H9 (cell line): ENCODE results near the gene SYNE4. TPM values are rescaled to one million over a fixed set of nuclear protein-coding genes. Genes with fewer than 3 reads are reported as not detected.

Experiments used
- DNase-seq: peaks from one replicate; pipeline ENCODE4 v3.0.0-alpha.2; 2017
- H2AFZ ChIP-seq: one replicate; pipeline ENCODE4 v1.6.1; 2013; ENCODE audit warnings: mild to moderate bottlenecking, low read length, control low read depth, moderate library complexity
- H2AK5ac ChIP-seq: 2 replicates; pipeline ENCODE4 v1.6.1; 2013; ENCODE audit warnings: low read length, control low read depth, mixed read lengths; ENCODE audit not compliant: insufficient read length
- H2BK120ac ChIP-seq: one replicate; pipeline ENCODE4 v1.6.1; 2013; ENCODE audit warnings: low read depth, mild to moderate bottlenecking, low read length, control low read depth, inconsistent platforms; ENCODE audit not compliant: poor library complexity, severe bottlenecking
- H2BK12ac ChIP-seq: 2 replicates; pipeline ENCODE4 v1.6.1; 2013; ENCODE audit warnings: low read length, control low read depth, mixed read lengths, low read depth; ENCODE audit not compliant: insufficient read length
- H2BK15ac ChIP-seq: 2 replicates; pipeline ENCODE4 v1.6.1; 2013; ENCODE audit warnings: low read depth, low read length, control low read depth
- H2BK20ac ChIP-seq: one replicate; pipeline ENCODE4 v1.6.1; 2013; ENCODE audit warnings: low read depth, mild to moderate bottlenecking, low read length, control low read depth, inconsistent platforms; ENCODE audit not compliant: poor library complexity, severe bottlenecking
- H2BK5ac ChIP-seq: 2 replicates; pipeline ENCODE4 v1.6.1; 2013; ENCODE audit warnings: low read length, control low read depth, mixed read lengths; ENCODE audit not compliant: insufficient read length
- H3K14ac ChIP-seq: 2 replicates; pipeline ENCODE4 v1.6.1; 2013; ENCODE audit warnings: low read length, control low read depth; ENCODE audit not compliant: insufficient read depth
- H3K18ac ChIP-seq: 2 replicates; pipeline ENCODE4 v1.6.1; 2013; ENCODE audit warnings: low read depth, mild to moderate bottlenecking, mixed read lengths, low read length, control low read depth; ENCODE audit not compliant: insufficient read length
- H3K23ac ChIP-seq: 2 replicates; pipeline ENCODE4 v1.6.1; 2013; ENCODE audit warnings: low read length, control low read depth, mixed read lengths, low read depth; ENCODE audit not compliant: insufficient read length
- H3K23me2 ChIP-seq: 2 replicates; pipeline ENCODE4 v1.6.1; 2013; ENCODE audit warnings: low read depth, mild to moderate bottlenecking, mixed read lengths, low read length, control low read depth; ENCODE audit not compliant: insufficient read length, poor library complexity, severe bottlenecking
- H3K27ac ChIP-seq: 2 replicates; pipeline ENCODE4 v1.5.1; 2013; ENCODE audit warnings: low read length, control low read depth, mixed read lengths, low read depth; ENCODE audit not compliant: insufficient read length
- H3K27me3 ChIP-seq: 2 replicates; pipeline ENCODE4 v1.6.1; 2013; ENCODE audit warnings: low read length, control low read depth, inconsistent platforms; ENCODE audit not compliant: insufficient read depth
- H3K4ac ChIP-seq: 2 replicates; pipeline ENCODE4 v1.6.1; 2013; ENCODE audit warnings: low read depth, mild to moderate bottlenecking, control low read depth, inconsistent platforms, low read length, moderate library complexity
- H3K4me1 ChIP-seq: 2 replicates; pipeline ENCODE4 v1.6.1; 2013; ENCODE audit warnings: low read length, control low read depth, inconsistent platforms; ENCODE audit not compliant: insufficient read depth
- H3K4me2 ChIP-seq: 2 replicates; pipeline ENCODE4 v1.6.1; 2013; ENCODE audit warnings: low read length, control low read depth, mixed read lengths; ENCODE audit not compliant: insufficient read length, insufficient read depth
- H3K56ac ChIP-seq: 2 replicates; pipeline ENCODE4 v1.6.1; 2013; ENCODE audit warnings: low read depth, mild to moderate bottlenecking, mixed read lengths, low read length, control low read depth; ENCODE audit not compliant: insufficient read length
- H3K79me1 ChIP-seq: 2 replicates; pipeline ENCODE4 v1.6.1; 2013; ENCODE audit warnings: low read depth, mild to moderate bottlenecking, moderate library complexity, low read length, control low read depth, inconsistent platforms; ENCODE audit not compliant: insufficient read depth, poor library complexity, severe bottlenecking
- H3K79me2 ChIP-seq: 2 replicates; pipeline ENCODE4 v1.6.1; 2013; ENCODE audit warnings: low read length, control low read depth, inconsistent platforms; ENCODE audit not compliant: insufficient read depth
- H3K9ac ChIP-seq: 2 replicates; pipeline ENCODE4 v1.6.1; 2013; ENCODE audit warnings: low read length, control low read depth, mixed read lengths; ENCODE audit not compliant: insufficient read length; ENCODE audit errors: extremely low read depth
- H3K9me3 ChIP-seq: one replicate; pipeline ENCODE4 v1.6.1; 2013; ENCODE audit warnings: low read depth, low read length, inconsistent platforms; ENCODE audit not compliant: control insufficient read depth
- H3T11ph ChIP-seq: one replicate; pipeline ENCODE4 v1.6.1; 2013; ENCODE audit warnings: mild to moderate bottlenecking, low read length, control low read depth, inconsistent platforms
- H4K20me1 ChIP-seq: one replicate; pipeline ENCODE4 v1.6.1; 2013; ENCODE audit not compliant: control insufficient read depth, insufficient read length, insufficient read depth
- H4K5ac ChIP-seq: 2 replicates; pipeline ENCODE4 v1.6.1; 2013; ENCODE audit warnings: low read depth, mild to moderate bottlenecking, mixed read lengths, low read length, control low read depth; ENCODE audit not compliant: insufficient read length
- H4K8ac ChIP-seq: replicated peaks from 2 replicates; pipeline ENCODE4 v1.6.1; 2013; ENCODE audit warnings: low read length, control low read depth, mixed read lengths, low read depth; ENCODE audit not compliant: insufficient read length
- H4K91ac ChIP-seq: 2 replicates; pipeline ENCODE4 v1.6.1; 2013; ENCODE audit warnings: low read depth, mild to moderate bottlenecking, moderate library complexity, mixed read lengths, low read length, control low read depth; ENCODE audit not compliant: insufficient read length
- H3K27ac Mint-ChIP-seq, 3 experiments: 2 replicates in 2 of 3; 3 replicates in 1 of 3; pipeline ENCODE4 v1.8.0; 2020 to 2021; ENCODE audit warnings: mixed read lengths in 3 of 3, mild to moderate bottlenecking in 1 of 3, moderate library complexity in 1 of 3
- H3K27me3 Mint-ChIP-seq: 2 replicates; pipeline ENCODE4 v1.8.0; 2021; ENCODE audit warnings: low read depth, mild to moderate bottlenecking, moderate library complexity, mixed read lengths
- H3K36me3 Mint-ChIP-seq, 3 experiments: 2 replicates in 2 of 3; 3 replicates in 1 of 3; pipeline ENCODE4 v1.8.0; 2020 to 2021; ENCODE audit warnings: low read depth in 3 of 3, mixed read lengths in 3 of 3; ENCODE audit not compliant: insufficient read depth in 1 of 3
- H3K4me1 Mint-ChIP-seq, 2 experiments: 2 replicates each; pipeline ENCODE4 v1.8.0; 2020; ENCODE audit warnings: mixed read lengths in 2 of 2
- H3K4me3 Mint-ChIP-seq, 2 experiments: 2 replicates in 1 of 2; 3 replicates in 1 of 2; pipeline ENCODE4 v1.8.0; 2020 to 2021; ENCODE audit warnings: mild to moderate bottlenecking in 2 of 2, mixed read lengths in 2 of 2, moderate library complexity in 1 of 2
- H3K9me3 Mint-ChIP-seq, 2 experiments: 2 replicates in 1 of 2; 3 replicates in 1 of 2; pipeline ENCODE4 v1.8.0; 2020; ENCODE audit warnings: mild to moderate bottlenecking in 2 of 2, mixed read lengths in 2 of 2, moderate library complexity in 1 of 2
- WGBS: extraction: QIAGEN DNeasy Blood & Tissue Kit; methylation state at CpG from one replicate; pipeline ENCODE4 v1.1.7; 2013; ENCODE audit warnings: missing lambda C conversion rate, low lambda C conversion rate, mixed read lengths; ENCODE audit not compliant: insufficient read length; ENCODE audit errors: extremely low coverage; 5-methylcytosine and 5-hydroxymethylcytosine counted together
- total RNA-seq: library from RNA; stranded (reverse); gene quantifications from 2 replicates; pipeline ENCODE4 v1.2.1, GENCODE V29; 2021
- TF ChIP-seq, protein P1 (sequence below): fragments of 200-600 bp; sonication (generic); conservative IDR thresholded peaks from 3 replicates; pipeline ENCODE4 v1.8.0; 2021; ENCODE audit warnings: antibody characterized with exemption, mild to moderate bottlenecking

Gene SYNE4
- total RNA-seq, 1 experiment from 2014 or later = 19.2 TPM

GRCh38 chr19:36028313-36029041, 19.9 kb upstream of the SYNE4 start:
- H3T11ph ChIP-seq = no peak overlapping the region
- no peak overlapping the region for H2BK12ac ChIP-seq
- no peak overlapping the region for H3K4ac ChIP-seq
- H2BK120ac ChIP-seq = no peak overlapping the region
- no peak overlapping the region for H3K23ac ChIP-seq
- no peaks in the 10 kb centered on the region; a peak in 1 of 5 replicates for H3K9me3 Mint-ChIP-seq
- H2BK5ac ChIP-seq = no peak overlapping the region
- no peaks in the 10 kb centered on the region for H3K79me1 ChIP-seq
- H3K27me3 Mint-ChIP-seq = peaks cover 2% of the 10 kb centered on the region
- H4K91ac ChIP-seq = no peak overlapping the region
- TF ChIP-seq, protein P1, sequence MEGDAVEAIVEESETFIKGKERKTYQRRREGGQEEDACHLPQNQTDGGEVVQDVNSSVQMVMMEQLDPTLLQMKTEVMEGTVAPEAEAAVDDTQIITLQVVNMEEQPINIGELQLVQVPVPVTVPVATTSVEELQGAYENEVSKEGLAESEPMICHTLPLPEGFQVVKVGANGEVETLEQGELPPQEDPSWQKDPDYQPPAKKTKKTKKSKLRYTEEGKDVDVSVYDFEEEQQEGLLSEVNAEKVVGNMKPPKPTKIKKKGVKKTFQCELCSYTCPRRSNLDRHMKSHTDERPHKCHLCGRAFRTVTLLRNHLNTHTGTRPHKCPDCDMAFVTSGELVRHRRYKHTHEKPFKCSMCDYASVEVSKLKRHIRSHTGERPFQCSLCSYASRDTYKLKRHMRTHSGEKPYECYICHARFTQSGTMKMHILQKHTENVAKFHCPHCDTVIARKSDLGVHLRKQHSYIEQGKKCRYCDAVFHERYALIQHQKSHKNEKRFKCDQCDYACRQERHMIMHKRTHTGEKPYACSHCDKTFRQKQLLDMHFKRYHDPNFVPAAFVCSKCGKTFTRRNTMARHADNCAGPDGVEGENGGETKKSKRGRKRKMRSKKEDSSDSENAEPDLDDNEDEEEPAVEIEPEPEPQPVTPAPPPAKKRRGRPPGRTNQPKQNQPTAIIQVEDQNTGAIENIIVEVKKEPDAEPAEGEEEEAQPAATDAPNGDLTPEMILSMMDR = no peak
- no peak overlapping the region for H2AFZ ChIP-seq
- no peak overlapping the region for H4K5ac ChIP-seq
- no peak overlapping the region for H3K4me2 ChIP-seq
- no peak overlapping the region for H3K56ac ChIP-seq
- H3K4me1 ChIP-seq = no peaks in the 10 kb centered on the region; the same call in 1 of the 2 replicates
- peaks cover 3 to 4% of the 10 kb centered on the region in 2 experiments; a peak in 3 of 4 replicates for H3K4me1 Mint-ChIP-seq
- H2BK20ac ChIP-seq = no peak overlapping the region
- no peak overlapping the region for H3K18ac ChIP-seq
- no peak overlapping the region for H3K27ac ChIP-seq
- no peaks in the 10 kb centered on the region for H4K20me1 ChIP-seq
- H3K14ac ChIP-seq = no peak overlapping the region
- WGBS = no CpG with 5 or more reads among the region's 10 CpGs
- H2BK15ac ChIP-seq = no peak overlapping the region
- no peaks in the 10 kb centered on the region for H3K9me3 ChIP-seq
- peak overlapping the region in 1 of 3 experiments; percentile 31; a peak in 2 of 7 replicates for H3K27ac Mint-ChIP-seq
- H2AK5ac ChIP-seq = no peak overlapping the region
- no peaks in the 10 kb centered on the region for H3K79me2 ChIP-seq
- H3K36me3 Mint-ChIP-seq = peaks cover 6 to 32% (median 31%) of the 10 kb centered on the region in 3 experiments
- no peak overlapping the region for H3K9ac ChIP-seq
- no peak overlapping the region for H3K4me3 Mint-ChIP-seq
- peaks cover 10% of the 10 kb centered on the region for H3K23me2 ChIP-seq
- no peaks in the 10 kb centered on the region for H3K27me3 ChIP-seq
- no peak overlapping the region for H4K8ac ChIP-seq
- no peak for DNase-seq
